Lung (tissue), 12 donors: Measurements from ENCODE around the gene SPI1. TPM values are rescaled to one million over a fixed set of nuclear protein-coding genes. Genes with fewer than 3 reads are reported as not detected.

Experiments used
- ATAC-seq: fragments of 200-7000 bp; cut with Tn5 transposase; one replicate; pipeline ENCODE4 v1.9.1; 2020; ENCODE audit warnings: moderate number of reproducible peaks; ENCODE audit not compliant: insufficient read depth, low FRiP score
- DNase-seq, 3 donors: peaks; one replicate each; pipeline ENCODE4 v3.0.0-alpha.2; 2013 to 2017
- H3K27ac ChIP-seq, 2 donors: one replicate each; pipeline ENCODE4 v1.5.1; 2013; ENCODE audit warnings: mild to moderate bottlenecking in 2 of 2, moderate library complexity in 2 of 2, control low read depth in 1 of 2, inconsistent platforms in 1 of 2, low read depth in 1 of 2, low read length in 1 of 2
- H3K27me3 ChIP-seq, 3 donors: one replicate each; pipeline ENCODE4 v1.5.1; 2013; ENCODE audit warnings: low read length in 2 of 3; ENCODE audit not compliant: control insufficient read depth in 3 of 3, insufficient read depth in 3 of 3
- H3K36me3 ChIP-seq, 4 donors: one replicate each; pipeline ENCODE4 v1.5.1; 2013; ENCODE audit warnings: low read length in 4 of 4, mild to moderate bottlenecking in 1 of 4, moderate library complexity in 1 of 4; ENCODE audit not compliant: control insufficient read depth in 4 of 4, insufficient read depth in 4 of 4
- H3K4me1 ChIP-seq, 5 donors: one replicate each; pipeline ENCODE4 v1.5.1; 2013; ENCODE audit warnings: low read length in 5 of 5, mild to moderate bottlenecking in 2 of 5, moderate library complexity in 1 of 5; ENCODE audit not compliant: control insufficient read depth in 5 of 5, insufficient read depth in 5 of 5
- H3K4me3 ChIP-seq: one replicate; pipeline ENCODE4 v1.5.1; 2013; ENCODE audit warnings: mild to moderate bottlenecking, control low read depth, moderate library complexity
- H3K9ac ChIP-seq, 2 donors: one replicate each; pipeline ENCODE4 v1.5.1; 2013; ENCODE audit warnings: low read length in 2 of 2, control low read depth in 1 of 2; ENCODE audit not compliant: insufficient read depth in 1 of 2
- H3K9me3 ChIP-seq, 4 donors: one replicate each; pipeline ENCODE4 v1.5.1; 2013; ENCODE audit warnings: low read length in 3 of 4, mild to moderate bottlenecking in 1 of 4, moderate library complexity in 1 of 4; ENCODE audit not compliant: control insufficient read depth in 4 of 4, insufficient read depth in 3 of 4
- WGBS, 2 donors: extraction: QIAGEN DNeasy Blood & Tissue Kit; methylation state at CpG; one replicate each; pipeline ENCODE4 v1.1.7; 2013; 5-methylcytosine and 5-hydroxymethylcytosine counted together
- polyA plus RNA-seq, 2 donors: library from polyadenylated mRNA; stranded (reverse); fragments of 200-250 nt; gene quantifications; one replicate each; pipeline ENCODE4 v1.2.1, GENCODE V29; 2013
- total RNA-seq, 2 donors: library from RNA; depleted of rRNA in 1 of 2; stranded (reverse); fragments of >200 nt in 1 of 2; gene quantifications; one replicate each; pipeline ENCODE4 v1.2.1, GENCODE V29; 2014 to 2021
- TF ChIP-seq, protein P1 (sequence below): IDR thresholded peaks from 2 replicates; pipeline ENCODE4 v1.5.1; 2012; ENCODE audit warnings: mild to moderate bottlenecking; ENCODE audit errors: control extremely low read depth, extremely low read depth
- donor health status: control.
- donor health status: control.
- donor health status: Bipolar disorder and iron deficiency.
- donor health status: healthy.
- donor health status: DM: yes; HTN: yes; CAD: no.

The SPI1 gene
- total and polyA plus RNA-seq, 4 donors = 27.6 to 344 (median 156) TPM

DNA sequence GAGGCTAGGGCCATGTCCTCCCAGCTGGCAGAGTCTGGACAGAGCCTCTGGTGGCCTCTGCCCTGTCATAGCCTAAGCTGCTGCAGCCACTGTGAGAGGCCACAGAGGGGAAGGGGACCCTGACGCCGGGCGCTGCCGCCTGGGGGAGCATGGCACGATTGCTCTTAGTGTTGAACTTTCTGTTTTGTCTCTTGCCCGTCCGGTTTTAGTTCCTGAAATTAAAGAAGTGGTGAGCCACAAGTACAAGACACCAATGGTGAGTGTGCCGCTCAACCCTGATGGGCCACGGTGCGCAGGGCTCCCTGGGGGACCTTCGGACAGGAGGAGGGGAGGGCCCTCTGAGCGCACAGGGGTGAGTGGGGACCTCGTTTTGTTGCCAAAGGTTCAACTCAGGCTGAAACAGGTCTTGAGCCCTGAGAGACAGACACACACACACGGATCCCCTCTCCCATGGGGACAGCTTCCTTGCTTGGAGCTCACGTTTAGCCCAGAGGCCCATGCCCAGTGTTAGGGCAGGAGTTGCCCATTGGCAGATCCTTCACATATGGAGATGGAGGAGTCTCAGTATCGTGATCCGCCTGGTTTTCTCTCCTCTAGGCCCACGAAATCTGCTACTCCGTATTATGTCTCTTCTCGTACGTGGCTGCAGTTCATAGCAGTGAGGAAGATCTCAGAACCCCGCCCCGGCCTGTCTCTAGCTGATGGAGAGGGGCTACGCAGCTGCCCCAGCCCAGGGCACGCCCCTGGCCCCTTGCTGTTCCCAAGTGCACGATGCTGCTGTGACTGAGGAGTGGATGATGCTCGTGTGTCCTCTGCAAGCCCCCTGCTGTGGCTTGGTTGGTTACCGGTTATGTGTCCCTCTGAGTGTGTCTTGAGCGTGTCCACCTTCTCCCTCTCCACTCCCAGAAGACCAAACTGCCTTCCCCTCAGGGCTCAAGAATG is 49.6 kb downstream of the SPI1 start:
- DNase-seq (no peak), ATAC-seq (no peak)
- TF ChIP-seq, protein P1, sequence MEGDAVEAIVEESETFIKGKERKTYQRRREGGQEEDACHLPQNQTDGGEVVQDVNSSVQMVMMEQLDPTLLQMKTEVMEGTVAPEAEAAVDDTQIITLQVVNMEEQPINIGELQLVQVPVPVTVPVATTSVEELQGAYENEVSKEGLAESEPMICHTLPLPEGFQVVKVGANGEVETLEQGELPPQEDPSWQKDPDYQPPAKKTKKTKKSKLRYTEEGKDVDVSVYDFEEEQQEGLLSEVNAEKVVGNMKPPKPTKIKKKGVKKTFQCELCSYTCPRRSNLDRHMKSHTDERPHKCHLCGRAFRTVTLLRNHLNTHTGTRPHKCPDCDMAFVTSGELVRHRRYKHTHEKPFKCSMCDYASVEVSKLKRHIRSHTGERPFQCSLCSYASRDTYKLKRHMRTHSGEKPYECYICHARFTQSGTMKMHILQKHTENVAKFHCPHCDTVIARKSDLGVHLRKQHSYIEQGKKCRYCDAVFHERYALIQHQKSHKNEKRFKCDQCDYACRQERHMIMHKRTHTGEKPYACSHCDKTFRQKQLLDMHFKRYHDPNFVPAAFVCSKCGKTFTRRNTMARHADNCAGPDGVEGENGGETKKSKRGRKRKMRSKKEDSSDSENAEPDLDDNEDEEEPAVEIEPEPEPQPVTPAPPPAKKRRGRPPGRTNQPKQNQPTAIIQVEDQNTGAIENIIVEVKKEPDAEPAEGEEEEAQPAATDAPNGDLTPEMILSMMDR = no peak
- no peak overlapping the region for H3K4me3 ChIP-seq
- no peaks in the 10 kb centered on the region for H3K27me3 ChIP-seq
- H3K27ac ChIP-seq = peak overlapping the region in 1 of 2 donors; percentile 10
- no peak overlapping the region for H3K9ac ChIP-seq
- peaks cover 0 to 52% (median 24%) of the 10 kb centered on the region in 4 donors for H3K36me3 ChIP-seq
- no peaks in the 10 kb centered on the region for H3K9me3 ChIP-seq
- H3K4me1 ChIP-seq = peaks cover 0 to 3% (median 0%) of the 10 kb centered on the region in 5 donors
- 80 to 85% methylated on average over 29 of the region's 29 CpGs for WGBS, 2 donors

DNA sequence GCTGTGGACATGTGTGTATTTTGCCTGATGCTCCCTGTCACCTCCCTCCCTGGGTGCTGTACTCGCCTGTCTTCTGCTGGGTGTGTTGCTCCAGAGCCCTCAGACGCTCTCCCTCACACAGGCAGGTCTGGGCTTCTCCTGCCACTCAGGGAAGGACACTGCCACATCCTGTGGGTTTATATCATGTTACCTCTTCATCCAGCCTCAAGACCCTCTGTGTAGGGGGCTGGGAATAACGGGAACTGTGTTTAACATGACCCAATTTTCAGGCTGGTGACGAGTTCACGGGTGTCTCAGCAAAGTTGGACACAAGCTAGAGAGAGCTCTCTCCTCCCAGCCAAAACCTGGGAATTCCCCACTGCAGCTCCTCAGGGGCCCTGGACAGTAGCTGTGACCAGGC is 50.4 kb downstream of the SPI1 start:
- DNase-seq (no peak), ATAC-seq (no peak)
- peaks cover 0 to 3% (median 0%) of the 10 kb centered on the region in 5 donors for H3K4me1 ChIP-seq
- 92 to 96% methylated on average over 5 of the region's 5 CpGs for WGBS, 2 donors
- H3K27me3 ChIP-seq = no peaks in the 10 kb centered on the region
- TF ChIP-seq, protein P1 = no peak
- H3K27ac ChIP-seq = no peak overlapping the region
- no peak overlapping the region for H3K4me3 ChIP-seq
- peaks cover 0 to 56% (median 24%) of the 10 kb centered on the region in 4 donors for H3K36me3 ChIP-seq
- H3K9me3 ChIP-seq = no peaks in the 10 kb centered on the region
- H3K9ac ChIP-seq = no peak overlapping the region

GRCh38 chr11:47327025-47327424 is 51.3 kb downstream of the SPI1 start:
- Histone ChIP-seq H3K36me3 (peaks cover 0 to 58% (median 24%) of the 10 kb centered on the region in 4 donors), H3K9me3 (no peaks in the 10 kb centered on the region), H3K4me3 (no peak overlapping the region), H3K27ac (no peak overlapping the region), H3K27me3 (no peaks in the 10 kb centered on the region), H3K9ac (no peak overlapping the region), H3K4me1 (peaks cover 0 to 3% (median 0%) of the 10 kb centered on the region in 5 donors)
- 95% methylated on average over 13 of the region's 13 CpGs for WGBS, 2 donors
- no peak for ATAC-seq
- TF ChIP-seq, protein P1 = no peak
- DNase-seq = no peak
